SKM-1 (cell line): ENCODE measurements around the gene LRRK1.
A peak's percentile ranks its signal among the peaks of the same experiment; 100 is the strongest.

Experiments used
- DNase-seq: peaks from one replicate; lab custom pipeline; 2025; ENCODE audit not compliant: unreplicated experiment; lab: John Stamatoyannopoulos, UW

LRRK1 gene, protein sequence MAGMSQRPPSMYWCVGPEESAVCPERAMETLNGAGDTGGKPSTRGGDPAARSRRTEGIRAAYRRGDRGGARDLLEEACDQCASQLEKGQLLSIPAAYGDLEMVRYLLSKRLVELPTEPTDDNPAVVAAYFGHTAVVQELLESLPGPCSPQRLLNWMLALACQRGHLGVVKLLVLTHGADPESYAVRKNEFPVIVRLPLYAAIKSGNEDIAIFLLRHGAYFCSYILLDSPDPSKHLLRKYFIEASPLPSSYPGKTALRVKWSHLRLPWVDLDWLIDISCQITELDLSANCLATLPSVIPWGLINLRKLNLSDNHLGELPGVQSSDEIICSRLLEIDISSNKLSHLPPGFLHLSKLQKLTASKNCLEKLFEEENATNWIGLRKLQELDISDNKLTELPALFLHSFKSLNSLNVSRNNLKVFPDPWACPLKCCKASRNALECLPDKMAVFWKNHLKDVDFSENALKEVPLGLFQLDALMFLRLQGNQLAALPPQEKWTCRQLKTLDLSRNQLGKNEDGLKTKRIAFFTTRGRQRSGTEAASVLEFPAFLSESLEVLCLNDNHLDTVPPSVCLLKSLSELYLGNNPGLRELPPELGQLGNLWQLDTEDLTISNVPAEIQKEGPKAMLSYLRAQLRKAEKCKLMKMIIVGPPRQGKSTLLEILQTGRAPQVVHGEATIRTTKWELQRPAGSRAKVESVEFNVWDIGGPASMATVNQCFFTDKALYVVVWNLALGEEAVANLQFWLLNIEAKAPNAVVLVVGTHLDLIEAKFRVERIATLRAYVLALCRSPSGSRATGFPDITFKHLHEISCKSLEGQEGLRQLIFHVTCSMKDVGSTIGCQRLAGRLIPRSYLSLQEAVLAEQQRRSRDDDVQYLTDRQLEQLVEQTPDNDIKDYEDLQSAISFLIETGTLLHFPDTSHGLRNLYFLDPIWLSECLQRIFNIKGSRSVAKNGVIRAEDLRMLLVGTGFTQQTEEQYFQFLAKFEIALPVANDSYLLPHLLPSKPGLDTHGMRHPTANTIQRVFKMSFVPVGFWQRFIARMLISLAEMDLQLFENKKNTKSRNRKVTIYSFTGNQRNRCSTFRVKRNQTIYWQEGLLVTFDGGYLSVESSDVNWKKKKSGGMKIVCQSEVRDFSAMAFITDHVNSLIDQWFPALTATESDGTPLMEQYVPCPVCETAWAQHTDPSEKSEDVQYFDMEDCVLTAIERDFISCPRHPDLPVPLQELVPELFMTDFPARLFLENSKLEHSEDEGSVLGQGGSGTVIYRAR (N-terminal part only)

DNA sequence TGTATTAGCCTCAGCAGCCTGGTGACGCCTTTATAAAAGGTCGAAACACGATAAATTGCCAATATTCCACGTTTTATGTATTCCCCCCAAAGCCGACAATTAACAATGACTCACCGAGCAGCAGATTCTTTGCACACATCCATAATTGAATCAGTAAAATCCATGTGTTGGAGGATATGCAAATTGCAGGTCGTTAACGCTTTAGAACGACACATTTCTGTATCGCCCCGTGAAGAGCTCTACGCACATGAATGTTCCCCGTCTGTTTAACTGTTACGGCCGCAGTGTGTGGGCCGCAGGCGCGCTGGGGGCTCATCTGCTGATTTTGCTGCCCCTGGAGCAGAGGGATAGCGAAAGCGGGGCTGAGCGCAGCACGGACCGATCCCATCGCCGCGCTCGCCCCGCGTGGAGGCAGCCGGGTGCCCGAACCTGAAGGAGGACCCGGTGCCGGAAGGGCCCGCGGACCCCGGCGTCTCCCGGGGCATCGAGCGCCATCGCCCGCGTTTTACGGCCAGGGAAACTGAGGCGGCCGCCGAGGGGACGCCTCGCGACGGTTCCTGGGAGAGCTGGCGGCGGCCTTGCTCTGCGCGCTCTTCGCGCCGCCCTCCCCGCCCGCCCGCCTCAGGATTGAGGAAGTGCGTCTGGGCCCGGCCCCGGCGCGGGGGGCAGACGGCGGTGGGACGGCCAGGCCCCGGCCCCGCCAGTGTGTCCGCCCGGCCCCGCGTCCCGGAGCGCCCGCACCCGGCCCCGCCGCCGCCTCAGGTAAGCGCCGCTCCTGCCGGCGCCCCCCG is at the start of gene LRRK1:
Gene LRRK1, plus strand, starts transcription at position 668 of the 791 bp plus-strand sequence. CDS start 5,276 bp downstream, outside the sequence.
- no peak for DNase-seq

DNA sequence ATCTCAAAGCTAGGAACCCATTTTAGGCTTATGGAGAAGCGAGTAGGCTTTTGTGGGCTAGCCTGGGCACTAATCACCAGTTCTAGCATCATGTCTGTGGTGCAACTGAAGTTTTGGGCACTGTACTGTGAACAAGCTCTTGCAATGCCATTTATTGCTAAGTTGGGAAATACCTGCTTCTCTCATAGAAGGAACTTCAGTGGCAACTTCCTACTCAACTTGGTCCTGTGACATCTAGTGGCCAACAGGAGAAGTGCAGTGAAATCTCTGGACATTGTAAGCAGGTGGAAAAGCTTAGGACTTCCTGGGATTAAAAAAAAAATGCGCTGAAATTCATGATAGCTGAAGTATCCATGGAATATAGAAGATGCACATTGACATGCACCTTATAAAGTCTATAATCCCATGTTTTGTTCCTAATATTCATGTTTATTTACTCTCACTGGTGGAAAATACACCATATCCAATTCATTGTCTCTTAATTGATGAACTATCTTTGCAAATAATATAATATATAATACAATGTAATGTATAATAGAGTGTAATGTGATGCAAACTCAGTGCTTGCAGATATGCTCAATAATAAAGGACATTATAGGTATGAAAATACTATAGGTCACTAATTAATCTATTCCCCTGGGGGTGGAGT is 46.0 kb upstream of the LRRK1 start:
- peak; percentile 91 for DNase-seq

DNA sequence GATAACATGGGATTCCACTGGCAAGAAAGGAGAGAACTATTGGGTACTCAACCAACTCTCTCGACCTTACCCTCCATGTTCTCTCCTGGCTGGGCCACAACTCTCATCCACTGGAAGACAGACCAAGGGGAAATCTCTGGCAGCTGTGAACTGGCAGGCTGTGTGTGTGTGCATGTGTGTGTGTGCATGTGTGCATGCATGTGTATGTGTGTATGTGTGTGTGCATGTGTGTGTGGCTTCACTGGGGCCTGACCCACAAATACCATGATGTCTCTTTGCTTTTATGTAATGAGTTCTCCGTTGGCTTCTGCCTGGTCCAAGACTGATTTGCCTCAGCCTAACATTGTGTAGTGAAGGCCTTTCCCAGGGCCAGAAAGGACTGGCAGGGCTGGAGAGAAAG is 43.7 kb upstream of the LRRK1 start:
- no peak for DNase-seq

DNA sequence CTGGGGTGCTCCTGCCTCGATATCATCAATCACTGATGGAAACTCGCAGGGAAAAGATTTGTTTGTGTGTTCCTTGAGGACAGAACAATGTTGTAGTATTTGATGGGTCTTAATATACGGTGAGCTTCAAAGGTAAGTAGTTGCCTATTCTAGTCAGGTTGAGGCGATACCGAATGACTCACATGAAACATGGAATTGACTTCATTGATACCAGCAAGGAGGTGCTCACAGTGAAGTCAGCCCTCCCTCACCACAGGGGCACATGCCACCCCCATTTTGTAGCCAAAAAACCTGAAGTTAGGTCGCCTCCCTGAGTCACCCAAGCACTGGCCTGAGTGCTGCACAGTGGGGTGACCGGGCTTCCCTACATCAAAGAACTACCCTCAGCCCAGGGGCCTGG is 43.2 kb upstream of the LRRK1 start:
- DNase-seq: no peak

DNA sequence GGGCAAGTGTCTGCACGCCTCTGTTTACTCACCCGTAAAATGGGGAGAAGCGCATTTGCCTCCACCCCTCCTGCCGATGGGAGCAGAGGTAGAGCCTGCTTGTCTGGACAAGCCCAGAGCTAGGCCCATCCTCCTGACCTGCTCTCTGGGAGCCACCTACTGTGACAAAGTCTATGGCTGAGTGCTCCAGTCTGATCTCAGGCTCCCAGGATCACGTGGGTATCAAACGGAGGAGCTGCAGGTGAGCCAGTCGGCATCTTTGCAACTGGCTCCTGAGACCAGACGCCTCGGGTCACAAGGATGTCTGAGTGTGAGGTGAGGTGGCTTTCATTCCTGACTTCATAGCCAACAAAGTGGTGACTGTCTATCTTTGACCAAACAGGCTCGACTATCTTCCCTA is 41.6 kb upstream of the LRRK1 start:
- DNase-seq: no peak

DNA sequence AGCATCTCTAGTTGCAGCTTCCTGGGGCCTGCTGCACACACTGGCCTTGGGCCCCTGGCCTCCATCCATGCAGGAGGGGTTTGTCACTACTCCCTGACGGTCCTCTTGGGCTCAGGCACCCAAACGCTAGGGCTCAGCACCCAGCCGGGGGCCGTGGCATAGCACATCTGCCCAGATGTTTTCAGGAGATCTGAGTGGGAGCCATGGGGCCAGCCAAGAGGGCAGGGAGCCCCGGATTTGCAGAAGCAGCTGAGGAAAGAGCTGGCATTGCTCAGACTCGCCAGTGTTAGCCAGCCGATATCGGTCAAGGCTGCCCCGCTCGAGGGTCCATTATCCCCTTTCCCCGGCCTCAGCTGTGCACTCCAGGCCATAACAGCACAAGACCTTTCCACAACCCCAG is 41.0 kb upstream of the LRRK1 start:
- no peak for DNase-seq

DNA sequence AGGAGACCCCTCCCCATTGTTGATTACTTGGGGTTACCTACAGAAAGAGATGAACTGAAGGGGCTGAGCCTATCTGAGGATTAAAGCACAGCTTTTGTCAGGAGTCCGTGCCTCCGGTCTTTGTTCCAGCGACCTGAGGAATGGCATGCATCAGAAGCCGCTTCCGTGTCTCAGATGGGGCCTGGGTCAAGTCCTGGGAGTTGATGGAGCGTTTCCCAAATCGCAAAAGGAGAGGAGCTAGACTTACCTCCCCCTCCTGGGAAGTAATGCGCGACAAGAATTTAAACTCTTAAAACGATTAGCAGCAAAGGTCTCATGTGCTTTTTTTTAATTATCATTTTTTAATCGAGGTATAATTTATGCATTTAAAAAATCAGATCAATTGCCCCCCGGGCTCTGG is 40.5 kb upstream of the LRRK1 start:
- no peak for DNase-seq

DNA sequence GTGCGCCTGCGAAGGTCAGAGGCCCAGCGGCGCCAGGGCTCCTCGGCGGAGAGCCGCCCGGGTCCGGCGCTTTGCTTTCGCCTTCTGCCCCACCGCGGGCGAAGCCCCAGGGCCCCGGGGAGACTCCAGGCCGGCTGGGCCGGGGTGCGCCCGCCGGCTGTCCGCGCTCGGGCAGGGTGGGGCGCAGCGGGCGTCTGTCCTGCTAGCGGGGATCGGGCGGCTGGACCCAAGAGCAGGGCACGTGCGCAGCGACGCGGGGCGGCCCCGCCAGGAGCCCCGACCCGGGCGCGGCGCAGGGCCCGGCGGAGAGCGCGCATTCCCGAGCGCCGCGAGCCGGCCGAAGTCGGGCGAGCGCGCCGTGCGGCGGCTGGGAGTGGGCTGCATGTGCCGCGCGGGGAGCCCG is 40.1 kb upstream of the LRRK1 start:
- no peak for DNase-seq

DNA sequence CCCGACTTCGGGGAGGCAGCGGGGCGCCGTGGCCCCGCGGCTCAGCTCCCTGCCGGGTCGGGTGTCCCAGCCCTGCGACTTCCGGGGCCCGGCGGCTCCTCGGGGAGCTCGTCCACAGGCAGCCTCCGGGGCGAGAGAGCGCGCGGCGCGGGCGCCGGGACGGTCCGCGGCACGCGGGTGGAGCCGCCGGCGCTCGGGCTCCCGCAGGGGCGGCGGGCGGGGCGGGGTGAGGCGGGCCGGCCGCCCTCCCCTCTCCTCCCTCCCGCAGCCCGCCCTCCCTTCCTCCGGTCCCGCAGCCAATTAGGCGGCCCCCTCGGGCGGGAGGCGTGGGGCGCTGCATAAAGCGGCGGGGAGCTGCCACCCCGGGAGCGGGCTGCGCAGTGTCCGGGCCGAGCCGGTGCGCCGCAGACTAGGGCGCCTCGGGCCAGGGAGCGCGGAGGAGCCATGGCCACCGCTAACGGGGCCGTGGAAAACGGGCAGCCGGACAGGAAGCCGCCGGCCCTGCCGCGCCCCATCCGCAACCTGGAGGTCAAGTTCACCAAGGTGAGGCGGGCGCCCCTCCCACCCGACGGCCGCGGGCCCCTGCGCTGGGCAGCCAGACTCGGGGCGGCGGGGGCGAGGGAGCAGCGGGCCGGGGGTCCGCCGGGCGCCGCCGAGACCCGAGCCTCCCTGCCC is 39.6 kb upstream of the LRRK1 start, which contains the start of gene ALDH1A3:
Gene ALDH1A3, plus strand, starts transcription at position 368 of the 675 bp plus-strand sequence. Its CDS starts 77 bp downstream, at position 445.
- peak; percentile 14 for DNase-seq

DNA sequence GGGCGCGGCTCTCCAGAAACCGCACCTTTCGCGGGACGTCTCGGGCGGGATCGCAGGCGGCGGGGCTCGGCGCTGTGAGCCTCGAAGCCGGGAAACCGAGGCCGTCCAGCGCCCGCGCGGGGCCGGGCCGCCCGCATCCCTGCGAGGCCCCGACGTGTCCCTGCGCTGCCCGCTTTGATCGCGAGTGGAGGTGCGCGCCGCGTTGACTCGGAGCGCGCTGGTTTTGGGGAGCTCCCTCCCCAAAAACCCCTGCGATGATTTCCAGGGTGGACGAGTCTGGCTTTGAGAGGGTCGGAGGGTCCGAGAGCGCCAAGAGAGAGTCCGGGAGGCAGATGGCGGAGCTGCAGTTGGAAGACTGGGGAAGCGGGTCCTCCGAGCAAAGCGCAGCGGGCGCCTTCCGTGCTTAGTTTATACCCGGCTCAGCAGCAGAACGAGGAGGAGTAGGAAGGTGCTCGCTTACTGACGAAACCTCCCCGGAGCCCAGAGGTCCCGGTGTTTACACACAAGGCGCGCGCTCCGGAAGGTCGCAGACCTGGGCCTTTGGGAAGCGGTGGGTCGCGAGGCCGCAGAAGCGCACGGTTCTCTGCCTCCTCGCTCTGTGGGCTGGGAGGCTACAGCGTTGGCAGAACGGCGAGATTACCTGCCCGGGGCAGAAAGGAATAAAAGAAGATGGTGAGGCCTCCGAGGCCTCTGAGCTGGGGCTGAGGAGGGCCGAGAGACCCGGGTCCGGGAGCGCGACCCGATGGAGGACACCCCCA is 38.8 kb upstream of the LRRK1 start:
- DNase-seq: no peak

DNA sequence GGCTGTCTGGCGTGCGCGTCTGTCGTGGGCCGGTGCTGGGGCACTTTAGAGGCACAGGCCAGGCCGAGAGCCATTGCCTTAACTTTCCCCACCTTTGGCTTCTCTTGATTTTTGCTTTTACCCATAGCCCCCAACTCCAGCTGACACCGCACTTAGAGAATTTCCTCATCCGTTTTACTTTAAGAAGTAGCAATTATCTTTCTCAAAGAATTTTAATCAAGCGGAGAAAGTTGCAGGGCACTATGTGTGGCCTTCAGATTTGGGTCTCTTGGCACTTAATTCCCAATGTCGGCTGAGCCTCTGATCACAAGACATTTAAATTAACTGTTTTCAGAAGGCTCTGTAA is 38.3 kb upstream of the LRRK1 start:
- DNase-seq: no peak

DNA sequence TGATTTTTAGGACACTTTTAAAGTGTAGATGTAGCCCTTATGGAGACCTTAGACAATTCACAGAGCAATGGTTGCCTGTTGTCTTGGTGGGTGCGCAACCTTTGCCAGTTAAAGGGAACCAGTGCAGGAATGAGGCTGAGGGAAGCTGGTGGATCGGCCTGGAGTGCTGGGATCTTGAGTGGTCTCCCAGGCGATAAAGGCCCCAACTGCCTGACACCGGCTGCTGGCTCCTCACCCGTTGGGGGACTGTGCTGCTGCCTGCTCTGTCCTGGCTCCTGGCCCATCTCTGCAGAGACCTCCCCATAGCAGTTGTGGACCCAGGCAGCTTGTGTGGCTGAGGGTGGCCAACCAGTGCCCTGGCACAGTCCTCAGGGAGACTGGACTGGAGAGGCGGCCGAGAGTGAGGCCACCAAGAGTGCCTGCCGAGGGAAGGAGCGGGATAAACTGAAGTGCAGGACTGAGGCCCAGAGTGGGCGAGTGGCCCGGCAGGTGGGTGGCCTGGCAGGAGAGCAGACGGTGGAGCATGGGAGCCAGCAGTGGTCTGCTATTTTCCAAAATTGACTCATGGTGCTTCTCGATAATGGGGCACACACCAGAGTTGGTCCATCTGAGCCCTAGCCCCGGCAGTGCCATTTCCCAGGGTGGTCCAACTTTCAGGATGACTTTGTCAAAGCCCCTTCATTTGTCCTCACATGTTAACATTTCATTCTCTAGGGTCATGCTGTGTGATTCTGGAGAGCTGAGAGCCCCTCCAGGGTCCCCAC is 37.4 kb upstream of the LRRK1 start:
- no peak for DNase-seq

DNA sequence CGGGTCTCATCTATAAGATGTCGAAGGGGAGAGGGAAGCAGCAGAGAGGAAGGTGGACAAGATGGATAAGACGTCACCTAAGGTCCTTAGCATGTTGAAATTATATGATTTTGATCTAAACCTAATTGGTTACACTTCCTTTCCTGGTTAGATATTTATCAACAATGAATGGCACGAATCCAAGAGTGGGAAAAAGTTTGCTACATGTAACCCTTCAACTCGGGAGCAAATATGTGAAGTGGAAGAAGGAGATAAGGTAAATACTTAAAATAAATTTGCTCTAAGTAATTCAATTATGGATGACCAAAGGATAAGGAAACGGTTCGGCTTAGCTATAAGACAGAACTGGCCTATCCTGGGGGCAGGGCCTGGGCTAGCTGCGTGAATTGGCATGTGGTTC is 34.0 kb upstream of the LRRK1 start:
- no peak for DNase-seq

DNA sequence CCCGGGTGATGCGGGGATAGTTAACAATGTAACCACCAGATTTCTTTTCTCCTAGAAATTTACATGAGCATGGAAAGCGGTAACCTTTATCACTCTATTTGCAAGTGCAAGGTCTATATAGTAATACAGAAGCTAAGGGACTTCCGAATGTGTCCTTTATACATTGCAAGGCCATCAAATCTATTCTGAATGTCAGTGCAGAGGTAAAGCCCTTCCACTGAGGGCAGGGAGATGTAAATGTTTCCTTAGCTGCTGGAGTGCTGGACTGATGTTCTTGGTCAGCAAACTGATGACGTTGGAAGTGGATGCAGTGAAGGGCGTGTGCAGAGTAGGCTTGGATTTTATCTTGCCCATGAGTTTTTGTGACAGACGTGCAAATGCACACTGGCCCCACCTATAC is 33.3 kb upstream of the LRRK1 start:
- DNase-seq: no peak

DNA sequence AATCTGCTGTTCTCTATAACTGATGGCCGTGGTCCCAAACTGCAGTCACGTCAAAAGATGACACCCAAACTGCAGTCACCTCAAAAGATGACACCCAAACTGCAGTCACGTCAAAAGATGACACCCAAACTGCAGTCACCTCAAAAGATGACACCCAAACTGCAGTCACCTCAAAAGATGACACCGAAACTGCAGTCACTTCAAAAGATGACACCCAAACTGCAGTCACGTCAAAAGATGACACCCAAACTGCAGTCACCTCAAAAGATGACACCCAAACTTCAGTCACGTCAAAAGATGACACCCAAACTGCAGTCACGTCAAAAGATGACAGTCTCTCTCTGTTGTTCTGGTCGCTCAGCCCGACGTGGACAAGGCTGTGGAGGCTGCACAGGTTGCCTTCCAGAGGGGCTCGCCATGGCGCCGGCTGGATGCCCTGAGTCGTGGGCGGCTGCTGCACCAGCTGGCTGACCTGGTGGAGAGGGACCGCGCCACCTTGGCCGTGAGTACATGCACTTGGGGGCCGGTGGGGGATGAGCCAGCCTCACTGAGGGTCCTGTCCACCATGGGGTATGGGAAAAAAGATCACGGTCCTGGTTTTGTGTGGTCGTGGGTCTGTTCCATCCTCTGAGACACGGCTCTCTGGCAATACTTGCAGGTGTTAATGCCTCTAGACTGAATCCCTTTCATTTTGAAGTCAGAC is 31.8 kb upstream of the LRRK1 start:
- no peak for DNase-seq

DNA sequence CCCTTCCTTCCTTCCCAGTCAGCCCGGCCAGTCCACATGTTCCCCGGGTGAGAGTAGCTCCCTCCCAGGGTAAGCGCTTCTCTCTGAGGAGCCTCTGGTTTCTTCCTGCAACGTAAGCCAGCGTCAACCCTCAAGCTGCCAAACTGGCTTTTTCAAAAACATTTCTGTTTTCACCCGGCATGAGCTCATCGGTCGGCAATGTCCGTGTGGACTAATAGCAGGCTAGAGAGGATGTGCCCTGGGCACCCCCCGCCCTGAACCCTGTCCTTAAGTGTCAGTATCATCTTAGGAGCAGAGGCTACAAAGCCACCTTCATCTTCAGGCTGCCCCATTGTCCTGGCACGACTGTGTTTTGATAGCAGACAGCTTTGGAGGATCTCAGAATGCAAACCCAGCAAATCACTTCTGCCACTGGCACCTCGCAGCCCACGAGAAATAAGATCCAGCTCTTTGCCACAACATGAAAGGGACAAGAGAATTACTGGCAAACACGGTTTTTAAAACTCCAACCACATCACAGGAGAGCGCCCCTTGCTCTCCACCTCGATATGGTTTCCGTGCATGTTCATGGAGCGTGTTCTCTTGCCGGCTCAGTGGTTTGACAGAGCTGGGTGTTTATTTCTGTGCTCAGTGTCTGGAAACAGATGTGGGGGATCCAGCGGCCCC is 29.6 kb upstream of the LRRK1 start:
- DNase-seq: no peak
